Adipose tissue (tissue), 3 donors: Measurements from ENCODE around the gene UBR3. TPM values are rescaled to one million over a fixed set of nuclear protein-coding genes. Genes with fewer than 3 reads are reported as not detected.

Source experiments
- H3K27ac ChIP-seq: one replicate; pipeline ENCODE4 v1.5.1; 2013; ENCODE audit warnings: low read depth, low read length
- WGBS, 3 donors: extraction: QIAGEN DNeasy Blood & Tissue Kit; methylation state at CpG; one replicate each; pipeline ENCODE4 v1.1.7; 2013; 5-methylcytosine and 5-hydroxymethylcytosine counted together
- polyA plus RNA-seq, 3 donors: library from polyadenylated mRNA; stranded (reverse); fragments of 200-250 nt; gene quantifications; one replicate each; pipeline ENCODE4 v1.2.3, GENCODE V29; 2013
- donor health status: healthy with polysubstance abuse.
- donor health status: Bipolar disorder and iron deficiency.
- donor health status: healthy.

Gene UBR3
- polyA plus RNA-seq, 3 donors: 7.4 to 14.2 (median 13.4) TPM

DNA sequence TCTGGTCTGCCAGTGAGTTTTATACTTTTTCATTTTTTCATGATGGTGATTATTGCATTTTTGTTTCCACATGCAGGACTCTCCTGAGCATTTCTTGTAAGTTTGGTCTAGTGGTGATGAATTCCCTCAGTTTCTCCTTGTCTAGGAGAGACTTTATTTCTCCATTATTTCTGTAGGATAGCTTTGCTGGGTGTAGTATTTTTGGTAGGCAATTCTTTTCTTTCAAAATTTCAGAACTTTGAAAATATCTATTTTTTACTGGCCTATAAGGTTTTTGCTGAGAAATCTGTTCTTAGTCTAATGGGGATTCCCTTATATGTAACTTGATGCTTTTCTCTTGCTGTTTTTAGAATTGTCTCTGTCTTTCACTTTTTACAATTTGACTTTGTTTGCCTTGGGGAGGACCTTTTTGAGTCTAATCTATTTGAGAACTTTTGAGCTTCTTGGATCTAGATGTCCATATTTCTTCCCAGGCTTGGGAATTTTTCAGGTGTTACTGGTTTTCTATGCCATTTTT is 149.1 kb downstream of the UBR3 start:
- H3K27ac ChIP-seq: no peak overlapping the region

DNA sequence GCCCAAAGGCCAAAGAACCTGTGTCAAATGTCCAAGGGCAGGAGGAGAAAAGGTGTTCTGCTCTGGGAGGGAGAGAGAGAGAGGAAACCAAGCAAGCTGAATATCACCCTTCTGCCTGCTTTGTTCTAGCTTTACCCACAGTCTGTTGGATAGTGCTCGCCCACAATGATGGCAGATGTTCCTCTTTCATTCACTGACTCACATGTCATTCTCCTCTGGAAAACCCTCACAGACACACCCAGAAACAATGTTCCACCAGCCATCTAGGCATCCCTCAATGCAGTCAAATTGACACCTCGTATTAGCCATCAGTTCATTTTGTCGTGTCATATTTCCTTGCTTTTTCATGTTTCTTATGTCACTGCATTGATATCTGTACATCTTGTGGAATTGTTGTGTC is 150.3 kb downstream of the UBR3 start:
- no peak overlapping the region for H3K27ac ChIP-seq
- WGBS, 3 donors: 96 to 98% (median 96%) methylated on average over 3 of the region's 3 CpGs

DNA sequence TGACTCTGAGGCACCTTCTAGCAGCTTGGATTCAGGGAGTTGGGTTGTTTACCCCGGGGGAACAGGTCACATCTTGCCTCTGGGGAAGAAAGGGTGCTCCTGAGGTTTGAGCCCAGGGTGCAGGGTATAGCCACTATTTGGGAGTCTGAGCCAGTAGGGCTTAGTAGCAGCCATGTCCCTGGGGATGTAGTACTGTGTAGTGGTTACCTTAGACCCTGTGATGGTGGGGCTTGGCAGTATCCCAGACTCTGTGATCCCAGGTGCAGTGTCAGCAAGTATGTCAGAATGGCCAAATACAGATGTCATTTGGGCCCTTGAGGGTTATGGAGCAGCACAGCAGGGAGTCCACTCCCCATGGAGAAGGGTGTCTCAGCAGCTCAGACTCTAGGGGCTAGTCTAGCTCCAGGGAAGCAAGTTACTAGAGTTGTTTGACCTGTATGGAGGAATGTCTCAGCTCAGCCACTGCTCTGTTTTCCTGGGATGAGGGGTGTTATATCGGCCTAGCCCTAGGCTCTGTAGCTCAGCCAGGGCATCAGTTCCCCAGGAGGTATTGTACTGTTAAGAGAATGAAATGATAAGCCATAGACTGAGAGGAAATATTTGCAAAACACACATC is 151.3 kb downstream of the UBR3 start:
- no peak overlapping the region for H3K27ac ChIP-seq
- WGBS, 3 donors: 93 to 99% (median 96%) methylated on average over 2 of the region's 2 CpGs

GRCh38 chr2:169979025-169979424 is 151.8 kb downstream of the UBR3 start:
- 96 to 100% (median 98%) methylated on average over 2 of the region's 2 CpGs for WGBS, 3 donors
- H3K27ac ChIP-seq: no peak overlapping the region

GRCh38 chr2:169980001-169980400 is 152.7 kb downstream of the UBR3 start:
- WGBS, 3 donors: 80 to 92% (median 88%) methylated on average over 4 of the region's 4 CpGs
- H3K27ac ChIP-seq: no peak overlapping the region

DNA sequence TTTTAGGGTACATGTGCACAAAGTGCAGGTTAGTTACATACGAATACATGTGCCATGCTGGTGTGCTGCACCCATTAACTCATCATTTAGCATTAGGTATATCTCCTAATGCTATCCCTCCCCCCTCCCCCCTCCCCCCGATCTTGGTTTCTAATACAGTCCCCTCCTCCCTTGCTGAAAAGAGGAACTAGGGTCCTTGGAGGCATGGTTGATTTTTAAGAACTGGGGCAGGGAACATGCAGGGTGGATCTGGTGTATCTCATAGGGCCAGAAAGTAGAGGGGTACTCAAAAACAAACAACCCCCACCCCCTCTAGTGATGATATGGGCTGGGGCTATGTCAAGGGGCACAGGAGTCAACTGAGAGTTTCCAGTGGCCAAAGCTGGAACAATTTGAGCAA is 153.4 kb downstream of the UBR3 start:
- WGBS, 3 donors: 69 to 98% (median 97%) methylated on average over 2 of the region's 2 CpGs
- no peak overlapping the region for H3K27ac ChIP-seq

DNA sequence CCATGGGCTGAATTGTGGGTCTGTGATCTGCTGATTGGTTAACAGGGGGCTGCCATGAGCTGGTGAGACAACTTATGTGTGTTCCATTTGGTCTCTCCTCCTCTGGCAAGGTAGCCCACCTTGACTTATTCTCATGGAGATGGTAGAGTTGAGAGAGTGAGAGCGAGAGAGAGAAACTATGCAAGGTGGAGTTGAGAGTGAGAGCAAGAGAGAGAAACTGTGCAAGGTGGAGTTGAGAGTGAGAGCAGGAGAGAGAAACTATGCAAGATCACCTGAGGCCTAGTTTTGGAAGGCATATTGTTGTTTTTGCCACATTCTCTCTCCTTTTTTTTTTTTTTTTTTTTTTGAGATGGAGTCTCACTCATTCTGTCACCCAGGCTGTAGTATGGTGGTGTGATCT is 155.7 kb downstream of the UBR3 start:
- WGBS, 3 donors: 0% methylated on average over 1 of the region's 1 CpG
- H3K27ac ChIP-seq: no peak overlapping the region

DNA sequence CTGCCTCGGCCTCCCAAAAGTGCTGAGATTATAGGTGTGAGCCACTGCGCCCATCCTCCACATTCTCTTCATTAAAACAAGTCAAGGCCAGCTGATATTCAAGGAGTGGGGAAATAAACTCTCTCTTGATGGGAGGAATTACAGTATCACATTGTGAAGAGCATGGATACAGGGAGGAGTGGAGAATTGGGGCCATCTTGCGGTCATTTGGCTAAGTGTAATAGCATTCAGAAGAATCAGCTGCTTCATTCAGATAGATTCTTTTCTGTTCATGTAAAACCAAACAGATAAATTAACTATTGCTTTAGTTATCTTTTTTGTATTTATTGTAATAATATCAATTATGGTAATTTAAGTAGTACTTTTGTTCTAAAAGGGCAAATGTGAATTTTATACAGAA is 156.3 kb downstream of the UBR3 start:
- 96 to 99% (median 96%) methylated on average over 3 of the region's 3 CpGs for WGBS, 3 donors
- no peak overlapping the region for H3K27ac ChIP-seq

GRCh38 chr2:169984145-169984544 is 156.9 kb downstream of the UBR3 start:
- H3K27ac ChIP-seq: no peak overlapping the region

DNA sequence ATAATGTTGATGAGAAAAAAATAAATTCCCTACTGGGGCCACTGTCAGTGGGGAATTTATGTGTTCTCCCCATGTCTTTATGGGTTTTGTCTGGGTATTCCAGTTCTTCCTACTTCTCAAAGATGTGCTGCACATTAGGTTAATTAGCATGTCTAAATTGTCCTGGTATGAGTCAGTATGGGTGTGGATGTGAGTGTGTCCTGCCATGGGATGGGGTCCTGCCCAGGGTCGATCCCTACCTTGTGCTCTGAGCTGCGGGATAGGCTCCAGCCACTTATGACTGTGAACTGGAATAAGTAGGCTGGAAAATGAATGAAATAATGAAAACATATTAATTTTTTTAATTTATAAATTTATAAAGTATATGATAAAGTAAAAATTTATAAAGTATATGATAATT is 167.5 kb downstream of the UBR3 start:
- no peak overlapping the region for H3K27ac ChIP-seq
- WGBS, 3 donors: 98% methylated on average over 2 of the region's 2 CpGs

- H3K27ac ChIP-seq: no peak overlapping the region
- 91 to 98% (median 91%) methylated on average over 9 of the region's 9 CpGs for WGBS, 3 donors
These were observed 170.1 kb downstream of the UBR3 start for GRCh38 chr2:169997140-169997887.

GRCh38 chr2:169999054-169999453 is 171.8 kb downstream of the UBR3 start:
- no peak overlapping the region for H3K27ac ChIP-seq
- WGBS, 3 donors: 77 to 79% (median 78%) methylated on average over 4 of the region's 4 CpGs

DNA sequence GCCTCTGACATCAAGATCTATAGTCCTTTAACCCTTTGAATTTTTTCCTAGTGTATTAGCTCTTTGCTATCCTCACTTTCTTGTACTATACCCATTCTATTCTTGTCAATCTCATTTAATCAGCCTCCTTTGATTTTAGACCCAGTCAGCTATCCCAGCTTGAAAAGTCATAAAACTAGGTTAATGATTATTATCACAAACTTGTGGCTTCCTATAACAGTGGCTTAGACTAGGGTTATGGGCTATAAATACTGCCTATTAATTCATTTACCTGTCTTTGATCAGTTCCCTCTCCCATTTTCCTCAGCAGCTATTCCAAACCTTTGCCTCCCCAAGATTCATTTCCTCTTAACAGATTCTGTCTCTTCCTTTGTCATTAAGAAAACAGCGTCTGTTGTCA is 174.8 kb downstream of the UBR3 start:
- no peak overlapping the region for H3K27ac ChIP-seq
- WGBS, 3 donors: 72 to 91% (median 89%) methylated on average over 1 of the region's 1 CpG

- WGBS, 3 donors: 34 to 64% (median 56%) methylated on average over 1 of the region's 1 CpG
- H3K27ac ChIP-seq: no peak overlapping the region
These were observed 178.4 kb downstream of the UBR3 start for GRCh38 chr2:170005702-170006101.

DNA sequence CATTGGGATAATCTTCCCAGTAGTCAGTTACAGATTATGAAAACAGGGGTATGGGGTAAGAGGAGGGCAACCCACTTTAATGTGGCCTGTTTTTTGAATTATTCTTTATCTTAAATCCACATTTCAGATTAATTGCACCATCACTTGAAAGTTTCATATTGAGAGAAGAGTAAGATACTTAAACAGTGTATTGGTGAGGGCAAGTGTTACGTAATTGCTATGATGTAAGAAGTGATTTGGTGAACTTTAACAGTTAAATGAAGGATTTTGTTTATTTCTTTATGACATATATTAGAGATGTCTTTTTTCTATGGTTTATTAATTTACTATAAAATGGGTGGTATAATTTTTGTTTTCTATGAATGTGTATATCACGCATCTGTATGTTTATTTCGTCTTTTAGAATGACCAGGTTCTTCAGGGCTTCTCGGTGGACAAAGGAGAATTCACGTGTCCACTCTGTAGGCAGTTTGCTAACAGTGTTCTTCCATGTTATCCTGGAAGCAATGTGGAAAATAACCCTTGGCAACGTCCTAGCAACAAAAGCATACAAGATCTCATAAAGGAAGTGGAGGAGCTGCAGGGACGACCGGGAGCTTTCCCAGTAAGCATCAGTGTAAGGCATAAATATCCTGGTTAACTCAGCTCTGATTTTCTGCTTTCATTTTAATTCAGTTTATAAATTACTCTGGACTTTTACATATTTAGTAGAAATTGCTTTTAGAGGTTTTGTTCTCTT is 179.5 kb downstream of the UBR3 start:
- H3K27ac ChIP-seq: no peak overlapping the region
- WGBS, 3 donors: 77 to 83% (median 80%) methylated on average over 8 of the region's 8 CpGs

DNA sequence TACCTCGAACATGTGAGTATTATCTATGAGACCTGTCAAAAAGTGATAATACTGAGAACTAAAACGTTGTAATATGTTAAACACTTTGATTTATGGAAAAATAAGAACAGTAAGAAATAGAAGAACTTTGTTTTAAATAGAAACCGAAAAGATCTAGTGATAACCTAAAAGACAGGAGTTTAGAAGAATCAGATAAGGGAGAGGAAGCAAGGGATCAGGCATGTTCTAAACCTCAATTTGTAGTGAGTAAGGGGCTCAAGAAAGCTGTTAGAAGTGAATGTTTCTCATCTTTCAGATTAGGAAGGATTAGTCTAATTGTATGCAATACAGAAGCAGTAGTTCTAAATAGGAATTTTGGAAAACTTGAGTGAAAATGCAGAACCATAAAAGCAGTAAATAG is 182.0 kb downstream of the UBR3 start:
- H3K27ac ChIP-seq: no peak overlapping the region
- 68 to 76% (median 69%) methylated on average over 3 of the region's 3 CpGs for WGBS, 3 donors

- no peak overlapping the region for H3K27ac ChIP-seq
- WGBS, 3 donors: 88 to 95% (median 94%) methylated on average over 4 of the region's 4 CpGs
These were observed 185.5 kb downstream of the UBR3 start for GRCh38 chr2:170012773-170013172.

GRCh38 chr2:170013802-170014551 is 186.7 kb downstream of the UBR3 start:
- WGBS, 3 donors: 48 to 73% (median 73%) methylated on average over 5 of the region's 5 CpGs
- H3K27ac ChIP-seq: no peak overlapping the region

DNA sequence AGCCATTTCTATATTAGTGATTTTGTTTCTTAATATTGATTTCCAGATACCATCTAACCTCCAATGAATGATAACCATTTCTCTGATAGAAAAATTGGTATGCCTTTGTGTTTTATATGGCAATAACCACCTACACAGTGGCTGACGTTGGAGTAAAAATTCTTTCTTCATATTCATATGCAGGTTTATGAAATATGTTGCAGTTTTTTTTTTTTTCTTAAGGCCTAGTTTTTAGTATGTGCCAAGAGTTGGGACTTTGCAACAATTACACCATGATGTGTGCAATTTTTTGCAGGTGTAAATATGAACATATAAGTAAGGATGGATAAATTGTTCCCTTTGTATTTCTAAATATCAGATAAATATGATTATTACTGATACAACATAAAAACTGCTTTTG is 187.5 kb downstream of the UBR3 start:
- H3K27ac ChIP-seq: no peak overlapping the region
- WGBS, 3 donors: 61 to 89% (median 66%) methylated on average over 1 of the region's 1 CpG
